Measurements from ENCODE around the gene LCE1F.
A peak's percentile ranks its signal among the peaks of the same experiment; 100 is the strongest.

Gene LCE1F, protein sequence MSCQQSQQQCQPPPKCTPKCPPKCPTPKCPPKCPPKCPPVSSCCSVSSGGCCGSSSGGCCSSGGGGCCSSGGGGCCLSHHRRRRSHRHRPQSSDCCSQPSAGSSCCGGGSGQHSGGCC

DNA sequence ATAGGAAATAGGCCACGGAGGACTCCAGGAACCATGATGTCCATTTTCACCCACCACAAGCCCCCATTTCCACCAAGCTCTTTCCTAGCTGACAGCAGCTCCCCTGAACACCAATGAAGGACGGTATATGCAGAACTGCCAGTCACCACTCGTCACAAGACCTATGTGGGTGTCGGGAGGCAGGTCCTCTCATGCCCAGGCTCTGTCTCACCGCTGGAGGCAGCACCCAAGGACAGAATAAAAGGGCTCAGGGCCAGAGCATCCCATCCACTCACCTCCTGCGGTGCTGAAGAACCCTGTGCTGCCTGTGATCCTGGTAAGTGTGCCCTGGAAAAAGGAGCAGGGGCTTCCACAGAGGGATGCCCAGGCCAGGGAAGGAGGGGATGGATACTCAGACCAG lies at the start of gene LCE1F:
TSS of gene LCE1F (plus strand) at position 266 of the 400 bp plus-strand sequence. CDS start 1,232 bp downstream, outside the sequence.
- no peak for ATAC-seq
- no peak for DNase-seq
- peak within 1 kb of the TSS in 1 of 2 donors; percentile 68 for H3K27ac Mint-ChIP-seq
- H3K4me3 Mint-ChIP-seq = no peak within 1 kb of the TSS
- H3K27me3 Mint-ChIP-seq = peaks cover 45% of the 10 kb centered on the region
- peaks cover 8 to 12% of the 10 kb centered on the region in 2 donors for H3K9me3 Mint-ChIP-seq
- H3K4me1 Mint-ChIP-seq = no peaks in the 10 kb centered on the region

DNA sequence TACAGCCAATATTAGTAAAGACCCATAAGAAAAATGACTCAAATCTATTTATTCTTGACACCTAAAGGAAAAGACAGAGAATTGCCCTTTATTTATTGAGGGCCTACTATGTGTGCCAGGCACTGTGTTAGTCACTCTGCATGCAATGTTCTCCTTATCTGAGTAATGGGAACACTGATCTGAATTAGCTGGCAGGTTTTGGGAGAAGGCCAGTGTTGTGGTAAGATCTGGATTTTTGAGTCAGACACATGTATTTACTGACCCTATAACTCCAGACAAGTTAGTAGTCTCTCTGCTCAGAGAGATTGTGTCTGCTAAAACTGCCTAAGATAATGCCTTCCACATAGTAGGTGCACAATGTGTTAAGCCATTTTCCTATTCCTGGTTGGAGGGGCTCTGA lies 49.7 kb upstream of the LCE1F start:
- no peaks in the 10 kb centered on the region for H3K9me3 Mint-ChIP-seq
- no peaks in the 10 kb centered on the region for H3K4me1 Mint-ChIP-seq
- DNase-seq (no peak), ATAC-seq (no peak)
- no peak overlapping the region for H3K4me3 Mint-ChIP-seq
- H3K27me3 Mint-ChIP-seq = no peaks in the 10 kb centered on the region
- H3K27ac Mint-ChIP-seq = no peak overlapping the region

DNA sequence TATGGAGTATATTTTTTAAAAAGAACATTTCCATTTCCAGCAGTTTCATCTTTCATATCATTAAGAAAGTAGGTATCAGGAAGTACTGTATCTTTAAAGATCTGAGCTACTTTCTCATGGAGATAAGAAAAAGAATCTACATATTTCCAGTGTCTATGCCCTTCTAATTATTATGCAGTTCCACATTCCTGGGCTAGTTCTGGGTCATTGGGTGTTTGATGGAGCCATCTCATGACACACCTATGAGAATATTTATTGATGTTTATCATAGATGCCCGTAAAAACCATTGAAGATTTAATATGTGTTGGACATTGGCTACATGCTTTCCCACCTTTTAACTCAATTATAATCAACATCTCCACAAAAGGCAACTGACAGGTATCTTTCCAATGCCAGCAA lies 46.0 kb upstream of the LCE1F start:
- DNase-seq (no peak), ATAC-seq (no peak)
- Mint-ChIP-seq H3K27ac (no peak overlapping the region), H3K4me3 (no peak overlapping the region), H3K27me3 (no peaks in the 10 kb centered on the region), H3K4me1 (no peaks in the 10 kb centered on the region), H3K9me3 (no peaks in the 10 kb centered on the region)

DNA sequence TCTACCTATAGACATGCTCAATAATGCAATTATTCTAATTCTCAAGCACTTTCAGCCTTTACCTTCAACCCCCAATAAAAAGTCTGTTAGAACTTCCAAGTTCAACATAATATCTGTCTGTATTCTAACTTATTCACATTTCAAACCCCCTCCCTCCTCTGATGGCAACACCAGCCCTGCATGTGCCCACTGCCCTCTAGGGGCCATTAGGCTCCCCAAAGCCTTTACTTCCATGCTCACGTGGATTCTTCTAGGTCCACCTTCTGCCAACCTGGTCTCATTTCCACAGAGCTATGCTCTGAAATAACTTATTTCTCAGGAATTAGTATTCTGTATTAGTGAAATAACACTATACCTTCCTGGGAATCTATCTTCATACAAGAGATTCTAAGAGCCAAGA lies 39.3 kb upstream of the LCE1F start:
- Mint-ChIP-seq H3K9me3 (no peaks in the 10 kb centered on the region), H3K27ac (no peak overlapping the region), H3K4me1 (no peaks in the 10 kb centered on the region)

DNA sequence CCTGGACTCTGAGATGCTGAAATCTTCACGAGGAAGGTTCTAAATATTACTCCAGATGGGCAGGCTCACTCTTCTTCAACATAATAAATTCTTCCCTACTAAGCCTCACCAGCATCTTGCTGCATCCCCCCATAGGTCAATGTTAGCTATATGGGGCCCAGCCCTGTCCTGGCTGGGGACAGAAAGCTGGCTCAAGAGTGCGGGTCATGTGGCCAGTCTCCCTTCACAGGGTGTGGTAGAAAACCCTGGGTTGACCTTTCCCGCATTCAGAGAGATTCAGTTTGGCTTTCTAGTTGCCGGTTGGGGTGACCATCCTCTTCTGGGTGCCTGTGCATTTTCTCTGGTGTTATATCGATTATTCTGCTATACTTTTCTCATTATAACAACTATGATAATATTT lies 36.9 kb upstream of the LCE1F start:
- Mint-ChIP-seq H3K9me3 (no peaks in the 10 kb centered on the region), H3K27me3 (peaks cover 54% of the 10 kb centered on the region), H3K4me3 (no peak overlapping the region), H3K4me1 (no peaks in the 10 kb centered on the region), H3K27ac (peak overlapping the region in 1 of 2 donors; percentile 56)
- ATAC-seq = no peak
- no peak for DNase-seq

More for the DNA sequence above, 39.3 kb upstream of the LCE1F start:
- Mint-ChIP-seq H3K4me3 (no peak overlapping the region), H3K27me3 (peaks cover 40% of the 10 kb centered on the region)
- no peak for ATAC-seq
- DNase-seq = no peak

DNA sequence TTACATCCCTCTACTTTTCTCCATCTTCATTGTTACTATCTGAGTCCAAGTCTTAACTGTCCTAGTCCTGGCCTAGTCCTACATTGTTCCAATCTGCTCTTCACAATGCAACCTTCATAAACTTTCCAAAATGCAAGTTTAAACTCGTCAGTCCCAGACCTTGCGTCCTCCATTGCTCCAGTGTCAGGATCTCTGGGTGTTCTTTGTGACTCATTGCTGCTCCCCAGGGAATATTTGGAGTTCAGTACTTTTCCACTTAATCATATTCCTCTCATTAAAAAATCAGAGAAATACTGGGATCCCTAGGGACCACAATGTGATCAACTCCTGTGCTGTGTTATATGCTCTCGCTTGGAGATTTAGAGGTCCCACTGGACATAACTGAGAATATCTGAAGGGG lies 35.1 kb upstream of the LCE1F start:
- no peak overlapping the region for H3K27ac Mint-ChIP-seq
- no peak for ATAC-seq
- DNase-seq = no peak

DNA sequence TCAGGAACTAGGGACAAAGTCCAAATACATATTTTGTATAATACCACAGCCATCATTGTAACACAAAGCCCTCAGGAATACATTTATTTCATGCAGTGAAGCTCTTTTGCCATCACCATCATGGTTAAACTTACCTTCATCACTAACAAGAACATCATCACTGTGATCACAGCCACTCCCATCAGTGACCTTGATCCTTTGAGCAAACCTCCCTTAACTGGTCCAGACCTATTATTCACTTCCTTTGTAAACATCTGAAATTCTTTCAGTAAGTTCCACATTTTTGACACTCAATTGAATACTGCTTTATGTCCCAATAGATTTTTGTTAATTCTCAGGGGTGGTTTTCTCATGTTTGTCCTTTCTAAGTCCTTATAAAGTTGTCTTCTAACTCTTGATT lies 33.3 kb upstream of the LCE1F start:
- Mint-ChIP-seq H3K4me1 (no peaks in the 10 kb centered on the region), H3K9me3 (no peaks in the 10 kb centered on the region), H3K27me3 (peaks cover 52% of the 10 kb centered on the region), H3K4me3 (no peak overlapping the region), H3K27ac (no peak overlapping the region)
- DNase-seq = no peak
- no peak for ATAC-seq

More for the DNA sequence above, 35.1 kb upstream of the LCE1F start:
- Mint-ChIP-seq H3K9me3 (no peaks in the 10 kb centered on the region), H3K27me3 (peaks cover 55% of the 10 kb centered on the region), H3K4me3 (no peak overlapping the region), H3K4me1 (no peaks in the 10 kb centered on the region)

DNA sequence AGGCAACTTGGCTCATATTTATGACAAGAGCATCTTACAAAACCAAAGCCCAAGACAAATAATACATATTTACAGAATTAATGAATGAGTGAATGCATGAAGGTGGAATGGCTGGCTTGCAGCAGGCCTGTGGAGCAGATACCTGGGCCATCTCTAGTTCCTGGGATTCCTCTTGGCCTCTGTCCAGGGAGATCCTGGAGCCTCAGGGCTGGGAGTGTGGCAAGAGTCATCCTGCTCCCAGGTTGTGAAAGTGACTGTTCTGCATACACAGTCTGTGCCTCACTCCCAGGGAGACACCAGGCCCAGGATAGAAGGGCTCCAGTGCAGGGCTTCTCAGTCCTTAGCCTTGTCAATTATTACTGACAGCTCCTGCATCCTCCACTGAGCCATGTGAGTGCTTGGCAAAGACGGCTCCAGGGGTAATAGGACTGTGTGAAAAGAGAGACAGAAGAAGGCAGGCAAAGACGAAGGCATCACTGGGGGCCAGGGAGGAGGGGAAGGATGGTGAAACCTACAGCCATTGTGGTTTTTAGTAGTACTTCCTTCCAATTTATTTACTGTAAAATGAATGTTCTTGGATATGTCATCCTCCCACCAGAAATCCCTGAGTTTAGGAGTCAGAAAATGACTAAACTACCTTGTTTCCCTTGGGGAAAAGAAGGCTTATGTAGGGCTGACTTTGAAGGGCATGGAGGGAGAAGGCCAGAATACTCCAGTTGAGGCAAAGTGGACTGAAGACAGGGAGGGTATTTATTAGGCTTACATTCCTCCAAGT lies 31.4 kb upstream of the LCE1F start:
- DNase-seq = no peak
- no peak for ATAC-seq
- H3K27ac Mint-ChIP-seq = no peak overlapping the region

DNA sequence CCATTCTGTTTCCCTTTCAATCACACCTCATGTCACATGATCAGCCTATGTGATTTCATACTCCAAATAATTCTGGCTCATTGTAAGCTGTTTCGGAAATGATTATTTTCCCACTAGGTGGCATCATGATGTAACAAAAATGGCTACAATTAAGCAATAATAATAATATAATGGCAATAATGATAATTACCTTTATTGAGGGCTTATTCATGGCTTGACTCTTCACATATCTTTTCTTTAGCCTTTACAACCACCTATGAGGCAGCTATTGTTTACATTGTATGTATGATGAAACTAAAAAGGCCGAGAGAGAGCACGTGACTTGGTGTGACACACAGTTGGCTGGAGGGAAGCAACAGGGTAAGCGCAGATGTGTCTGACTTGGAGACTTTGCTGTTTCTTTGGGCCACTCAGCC lies 29.6 kb upstream of the LCE1F start:
- Mint-ChIP-seq H3K27me3 (peaks cover 26% of the 10 kb centered on the region), H3K9me3 (no peaks in the 10 kb centered on the region), H3K27ac (no peak overlapping the region), H3K4me1 (no peaks in the 10 kb centered on the region), H3K4me3 (no peak overlapping the region)
- DNase-seq (no peak), ATAC-seq (no peak)

More for the DNA sequence above, 31.4 kb upstream of the LCE1F start:
- Mint-ChIP-seq H3K27me3 (peaks cover 38% of the 10 kb centered on the region), H3K4me1 (no peaks in the 10 kb centered on the region), H3K9me3 (no peaks in the 10 kb centered on the region), H3K4me3 (no peak overlapping the region)

DNA sequence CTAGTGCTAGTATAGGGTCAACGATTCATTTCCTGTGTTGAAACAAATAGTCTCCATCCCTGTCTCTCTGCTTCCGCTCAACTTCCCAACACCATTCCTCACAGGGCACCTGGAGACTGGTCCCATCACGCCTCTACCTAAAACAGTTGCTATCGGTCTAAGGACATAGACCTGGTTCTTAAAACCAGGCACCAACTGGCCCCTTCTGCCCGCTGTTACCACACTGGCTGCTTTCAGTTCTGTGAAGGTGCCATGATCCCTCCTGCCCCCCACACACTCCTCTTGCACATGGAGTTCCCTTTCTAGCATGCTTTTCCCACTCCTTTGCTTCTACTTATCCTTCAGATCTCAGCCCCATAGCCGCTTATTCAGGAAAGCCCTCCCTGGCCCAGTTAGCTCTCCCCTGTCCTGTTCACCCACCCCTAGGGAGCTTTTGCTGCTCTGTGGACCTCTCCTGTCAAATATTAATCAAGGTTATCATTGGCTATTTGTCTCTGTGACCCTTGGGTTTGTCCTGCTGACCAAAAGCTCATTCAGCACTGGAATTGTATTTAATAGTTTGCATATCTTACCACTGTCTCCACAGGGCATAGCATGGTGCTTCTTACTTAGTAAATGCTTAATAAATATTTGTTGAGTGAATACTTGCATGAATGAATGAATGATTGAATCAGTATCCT lies 29.0 kb upstream of the LCE1F start:
- Mint-ChIP-seq H3K4me3 (no peak overlapping the region), H3K27ac (no peak overlapping the region), H3K27me3 (peaks cover 32% of the 10 kb centered on the region), H3K4me1 (no peaks in the 10 kb centered on the region), H3K9me3 (no peaks in the 10 kb centered on the region)
- no peak for DNase-seq
- ATAC-seq = no peak

DNA sequence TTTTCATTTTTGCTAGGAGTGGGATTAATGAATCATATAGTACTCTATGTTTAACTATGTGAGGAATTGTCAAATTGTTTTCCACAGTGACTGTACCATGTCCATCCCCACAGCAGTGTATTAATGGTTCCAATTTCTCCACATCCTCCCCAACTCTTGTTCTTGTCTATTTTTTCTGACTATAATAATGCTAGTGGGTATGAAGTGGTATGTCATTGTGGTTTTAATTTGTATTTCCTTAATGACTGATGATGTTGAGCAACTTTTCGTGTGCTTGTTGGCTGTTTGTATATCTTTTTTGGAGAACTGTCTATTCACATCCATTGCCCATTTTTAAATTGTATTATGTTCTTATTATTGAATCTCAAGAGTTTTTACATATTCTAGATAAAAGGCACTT lies 27.1 kb upstream of the LCE1F start:
- no peak for ATAC-seq
- Mint-ChIP-seq H3K9me3 (no peaks in the 10 kb centered on the region), H3K27me3 (peaks cover 23% of the 10 kb centered on the region)

DNA sequence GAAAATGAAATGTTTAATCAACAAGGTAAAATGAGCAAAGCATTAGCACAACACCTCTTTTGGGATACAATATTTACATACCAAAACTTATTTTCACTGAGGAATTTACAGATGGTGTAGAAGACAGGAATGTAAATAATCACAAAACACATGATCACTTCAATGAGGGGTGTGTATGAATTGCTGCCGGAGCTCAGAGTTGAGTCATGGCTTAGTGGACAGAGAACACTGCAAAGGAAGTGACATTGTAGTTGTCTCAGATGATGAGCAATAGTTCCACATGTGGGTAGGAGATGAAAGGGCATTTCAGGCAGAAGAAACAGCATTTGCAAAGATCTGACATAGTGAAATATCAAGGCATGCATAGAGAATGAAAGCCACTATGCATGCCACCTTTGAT lies 22.7 kb upstream of the LCE1F start:
- H3K27me3 Mint-ChIP-seq = peaks cover 22% of the 10 kb centered on the region
- H3K9me3 Mint-ChIP-seq = no peaks in the 10 kb centered on the region

More for the DNA sequence above, 27.1 kb upstream of the LCE1F start:
- H3K4me1 Mint-ChIP-seq = peaks cover 5% of the 10 kb centered on the region
- no peak for DNase-seq
- H3K27ac Mint-ChIP-seq = no peak overlapping the region
- H3K4me3 Mint-ChIP-seq = no peak overlapping the region

DNA sequence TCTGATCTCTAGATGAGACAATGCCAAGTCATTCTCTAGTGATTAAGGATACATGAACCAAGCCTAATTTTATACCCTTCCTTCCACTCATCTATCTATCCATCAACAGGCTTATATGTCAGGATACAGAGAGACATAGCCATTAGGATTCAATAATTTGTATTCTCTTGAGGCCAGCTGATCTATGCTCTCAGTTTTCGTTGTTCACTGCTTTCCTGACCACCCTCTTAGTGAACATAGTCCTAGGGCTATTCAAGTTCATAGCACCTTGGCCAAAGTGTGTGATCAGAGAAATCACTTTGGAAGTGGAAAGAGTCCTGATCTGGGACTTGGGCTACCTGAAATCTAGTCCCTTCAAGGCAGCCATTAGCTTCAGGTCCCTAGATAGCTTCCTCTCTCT lies 21.4 kb upstream of the LCE1F start:
- Mint-ChIP-seq H3K27me3 (peaks cover 32% of the 10 kb centered on the region), H3K4me3 (no peak overlapping the region), H3K27ac (no peak overlapping the region), H3K9me3 (no peaks in the 10 kb centered on the region), H3K4me1 (peaks cover 5% of the 10 kb centered on the region)
- ATAC-seq (no peak), DNase-seq (no peak)

More for the DNA sequence above, 22.7 kb upstream of the LCE1F start:
- H3K4me3 Mint-ChIP-seq = no peak overlapping the region
- DNase-seq (no peak), ATAC-seq (peak; percentile 49)
- peaks cover 5% of the 10 kb centered on the region for H3K4me1 Mint-ChIP-seq
- H3K27ac Mint-ChIP-seq = no peak overlapping the region

DNA sequence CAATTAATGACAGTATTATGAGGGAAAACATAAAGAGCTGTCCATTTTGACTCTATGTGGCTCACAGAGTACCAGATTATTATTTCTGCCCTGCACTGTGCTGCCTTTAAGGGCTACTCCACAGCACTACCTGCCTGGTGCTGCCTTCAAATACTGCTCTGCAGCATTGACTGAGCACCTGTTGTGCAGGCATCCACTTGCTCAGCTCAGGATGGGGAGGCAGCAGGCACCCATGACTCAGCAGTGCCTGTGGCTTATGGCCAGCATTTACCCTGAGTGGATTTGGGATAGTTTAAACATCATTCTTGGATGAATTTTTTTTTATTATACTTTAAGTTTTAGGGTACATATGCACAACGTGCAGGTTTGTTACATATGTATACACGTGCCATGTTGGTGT lies 18.1 kb upstream of the LCE1F start:
- peaks cover 5% of the 10 kb centered on the region for H3K4me1 Mint-ChIP-seq
- no peak for ATAC-seq
- no peaks in the 10 kb centered on the region for H3K9me3 Mint-ChIP-seq
- H3K4me3 Mint-ChIP-seq = no peak overlapping the region
- peaks cover 40% of the 10 kb centered on the region for H3K27me3 Mint-ChIP-seq
- H3K27ac Mint-ChIP-seq = no peak overlapping the region
- DNase-seq = no peak

DNA sequence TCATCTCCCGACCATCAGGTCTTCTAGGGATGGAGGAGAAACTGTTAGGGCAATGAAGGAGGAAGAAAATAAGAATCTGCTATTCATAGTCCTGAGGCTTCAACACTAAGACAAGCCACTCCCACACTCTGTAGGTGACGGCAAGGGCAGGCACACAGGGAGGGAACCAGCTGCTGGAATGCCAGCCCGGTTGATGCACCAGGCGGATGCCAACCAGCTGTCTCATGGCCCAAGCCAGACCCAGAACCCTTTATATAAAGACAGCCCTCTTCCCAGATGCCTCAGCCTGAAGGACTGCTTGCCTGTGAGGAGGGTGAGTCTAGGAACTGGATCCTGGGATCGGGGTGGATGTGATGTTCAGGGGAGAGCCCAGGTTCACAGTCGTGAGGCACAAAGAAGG lies 17.2 kb upstream of the LCE1F start, which contains the start of gene KPRP:
TSS of gene KPRP (plus strand) at position 279 of the 400 bp plus-strand sequence. CDS start 1,564 bp downstream, outside the sequence.
- Mint-ChIP-seq H3K27me3 (peaks cover 41% of the 10 kb centered on the region), H3K4me1 (no peaks in the 10 kb centered on the region), H3K4me3 (no peak within 1 kb of the TSS), H3K9me3 (no peaks in the 10 kb centered on the region), H3K27ac (no peak within 1 kb of the TSS)
- no peak for ATAC-seq
- DNase-seq = no peak

DNA sequence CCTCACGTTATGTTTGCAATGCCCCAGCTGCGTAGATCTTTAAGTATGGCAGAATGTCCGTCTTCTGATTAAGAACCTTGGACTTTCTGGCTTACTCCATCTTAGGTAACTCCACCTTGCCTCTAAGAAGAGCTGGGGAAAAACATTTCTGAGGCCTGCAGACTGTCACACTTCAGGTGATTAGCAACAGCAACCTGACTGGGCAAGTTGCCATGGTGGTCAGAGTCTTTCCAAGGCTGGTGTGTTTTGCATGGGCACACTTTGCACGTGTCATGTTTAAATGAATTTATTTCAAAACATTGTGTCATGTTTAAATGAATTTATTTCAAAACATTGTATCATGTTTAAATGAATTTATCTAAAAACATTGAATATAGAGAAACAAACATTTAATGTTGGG lies 16.3 kb upstream of the LCE1F start:
- no peaks in the 10 kb centered on the region for H3K9me3 Mint-ChIP-seq
- no peak for ATAC-seq
- DNase-seq = no peak
- H3K4me1 Mint-ChIP-seq = no peaks in the 10 kb centered on the region
- no peak overlapping the region for H3K27ac Mint-ChIP-seq
- H3K27me3 Mint-ChIP-seq = peaks cover 41% of the 10 kb centered on the region
- H3K4me3 Mint-ChIP-seq = no peak overlapping the region

Measured in stimulated activated naive CD8-positive, alpha-beta T cell treated with anti-CD3 and anti-CD28 coated beads, Interleukin-15, amount 100 ng/mL, for 72 hours (primary cell).